A549 (cell line): ENCODE data around the gene RUSC1. TPM values are rescaled to one million over a fixed set of nuclear protein-coding genes. Genes with fewer than 3 reads are reported as not detected.

ENCODE experiments used
- ATAC-seq, 2 experiments: fragments of 200-7000 bp in 1 of 2; fragments of >200 bp in 1 of 2; cut with Nextera tagmentation in 1 of 2; cut with Tn5 transposase in 1 of 2; 3 replicates each; pipeline versions ENCODE4 v1.8.0 to v1.9.1; 2018 to 2020; ENCODE audit warnings: mild to moderate bottlenecking in 1 of 2, moderate library complexity in 1 of 2
- CTCF ChIA-PET: fragments of 300-600 bp; sonication (Branson Sonifier 250); formaldehyde crosslinking; extraction: SDS; loops from one replicate; lab custom pipeline; 2021; ENCODE audit warnings: antibody characterized with exemption, inconsistent platforms; lab: Yijun Ruan, JAX
- POLR2A ChIA-PET: fragments of 350-600 bp; formaldehyde crosslinking; extraction: SDS; loops from one replicate; lab custom pipeline; 2021; ENCODE audit warnings: antibody characterized with exemption, inconsistent platforms; lab: Yijun Ruan, JAX
- DNase-seq, 2 experiments: peaks; one replicate each; pipeline versions ENCODE4 v3.0.0 to v3.0.0-alpha.2; 2011 to 2016; ENCODE audit warnings: low read depth in 1 of 2, low spot score in 1 of 2
- FAIRE-seq: peaks from 2 replicates; lab custom pipeline; 2011; peaks lifted over from hg19 to GRCh38; lab: Jason Lieb, UNC
- H3K27ac ChIP-seq, 2 experiments: fragments of >200 bp; sonication (Bioruptor Twin); formaldehyde crosslinking; 3 replicates each; pipeline ENCODE4 v1.5.1; 2016 to 2017
- H3K4me1 ChIP-seq: fragments of >200 bp; sonication (Bioruptor Twin); formaldehyde crosslinking; 3 replicates; pipeline ENCODE4 v1.6.1; 2016
- H3K4me2 ChIP-seq: fragments of >200 bp; sonication (Bioruptor Twin); formaldehyde crosslinking; 3 replicates; pipeline ENCODE4 v1.6.1; 2016
- H3K4me3 ChIP-seq: fragments of >200 bp; sonication (Bioruptor Twin); formaldehyde crosslinking; 3 replicates; pipeline ENCODE4 v1.5.1; 2016
- H3K9me3 ChIP-seq: fragments of >200 bp; sonication (Bioruptor Twin); formaldehyde crosslinking; 3 replicates; pipeline ENCODE4 v1.6.1; 2016
- BHLHE40 ChIP-seq: IDR thresholded peaks from 2 replicates; pipeline ENCODE4 v1.6.1; 2012; ENCODE audit warnings: low read depth, low read length, inconsistent platforms
- CHD2 ChIP-seq: fragments of 150-350 bp; IDR thresholded peaks from 2 replicates; pipeline ENCODE4 v1.6.1; 2014; ENCODE audit warnings: low read length; ENCODE audit not compliant: partially characterized antibody
- EP300 ChIP-seq, 2 experiments: fragments of >200 bp; sonication (Bioruptor Twin); formaldehyde crosslinking; IDR thresholded peaks; 2 replicates in 1 of 2; 3 replicates in 1 of 2; pipeline ENCODE4 v1.6.1; 2016 to 2017
- ESRRA ChIP-seq: fragments of 150-350 bp; IDR thresholded peaks from 2 replicates; pipeline ENCODE4 v1.6.1; 2014; ENCODE audit warnings: mild to moderate bottlenecking, low read length, borderline replicate concordance
- GATA3 ChIP-seq: IDR thresholded peaks from 2 replicates; pipeline ENCODE4 v1.6.1; 2012; ENCODE audit warnings: borderline replicate concordance
- HDAC2 ChIP-seq: fragments of 200-600 bp; sonication (generic); IDR thresholded peaks from 2 replicates; pipeline ENCODE4 v1.6.1; 2016
- HOXA7 ChIP-seq: fragments of 250-450 bp; sonication (Bioruptor Pico); IDR thresholded peaks from 2 replicates; pipeline ENCODE4 v1.5.0; 2020; ENCODE audit warnings: mild to moderate bottlenecking, moderate library complexity
- HOXB13 ChIP-seq: fragments of 250-450 bp; sonication (Bioruptor Pico); IDR thresholded peaks from 2 replicates; pipeline ENCODE4 v1.5.0; 2020; ENCODE audit warnings: low read depth, mild to moderate bottlenecking, moderate library complexity
- HOXB5 ChIP-seq: fragments of 250-450 bp; sonication (Bioruptor Pico); IDR thresholded peaks from 2 replicates; pipeline ENCODE4 v1.5.0; 2020; ENCODE audit warnings: mild to moderate bottlenecking, moderate library complexity
- KDM5A ChIP-seq: fragments of 200-600 bp; sonication (generic); IDR thresholded peaks from 2 replicates; pipeline ENCODE4 v1.6.1; 2016; ENCODE audit warnings: antibody characterized with exemption, mild to moderate bottlenecking
- NFE2L2 ChIP-seq: fragments of 150-350 bp; conservative IDR thresholded peaks from 2 replicates; pipeline ENCODE4 v1.6.1; 2014; ENCODE audit warnings: low read length
- NPAS2 ChIP-seq: fragments of 250-450 bp; sonication (Bioruptor Pico); IDR thresholded peaks from 2 replicates; pipeline ENCODE4 v1.8.0; 2022; ENCODE audit warnings: mild to moderate bottlenecking, moderate library complexity, borderline replicate concordance
- NR3C1 ChIP-seq: fragments of >200 bp; sonication (Bioruptor Twin); formaldehyde crosslinking; IDR thresholded peaks from 3 replicates; pipeline ENCODE4 v1.6.1; 2017
- PHF8 ChIP-seq: fragments of 200-600 bp; sonication (generic); IDR thresholded peaks from 2 replicates; pipeline ENCODE4 v1.6.1; 2016; ENCODE audit warnings: low read depth, mild to moderate bottlenecking, antibody characterized with exemption, moderate library complexity, borderline replicate concordance
- POLR2A ChIP-seq: IDR thresholded peaks from 2 replicates; pipeline ENCODE4 v1.6.1; 2012; ENCODE audit warnings: mild to moderate bottlenecking, low read length
- POLR2AphosphoS2 ChIP-seq: conservative IDR thresholded peaks from 2 replicates; pipeline ENCODE4 v1.6.1; 2012; ENCODE audit warnings: low read length, improper control_type of control experiment, inconsistent platforms
- RFX5 ChIP-seq: fragments of 450-650 bp; IDR thresholded peaks from 2 replicates; pipeline ENCODE4 v1.7.1; 2014; ENCODE audit warnings: antibody characterized with exemption, mild to moderate bottlenecking, moderate library complexity
- SMC3 ChIP-seq: fragments of >200 bp; sonication (Bioruptor Twin); formaldehyde crosslinking; IDR thresholded peaks from 3 replicates; pipeline ENCODE4 v1.6.1; 2018; ENCODE audit warnings: inconsistent platforms
- ZFP36 ChIP-seq: fragments of 450-650 bp; IDR thresholded peaks from 2 replicates; pipeline ENCODE4 v1.6.1; 2014; ENCODE audit warnings: borderline replicate concordance; ENCODE audit not compliant: partially characterized antibody
- ZNF302 ChIP-seq: fragments of 250-450 bp; sonication (Bioruptor Pico); IDR thresholded peaks from 2 replicates; pipeline ENCODE4 v1.9.0; 2021; ENCODE audit warnings: inconsistent platforms, mild to moderate bottlenecking, moderate library complexity
- WGBS: methylation state at CpG from one replicate; pipeline ENCODE4 v1.1.6; 2017; ENCODE audit errors: missing lambda C conversion rate; 5-methylcytosine and 5-hydroxymethylcytosine counted together
- polyA plus RNA-seq, 4 experiments: library from polyadenylated mRNA; depleted of rRNA in 3 of 4; stranded (reverse); fragments of >200 nt; fragmentation: RNase III in 1 of 4; extraction: RNeasy Plus Mini Kit Qiagen cat#74134 plus additional on column Dnase treatment in 1 of 4; gene quantifications; 2 replicates in 3 of 4; 3 replicates in 1 of 4; pipeline ENCODE4 v1.2.3, GENCODE V29; 2011 to 2017
- TF ChIP-seq, protein P1 (sequence below): fragments of 250-450 bp; sonication (Bioruptor Pico); IDR thresholded peaks from 2 replicates; pipeline ENCODE4 v1.5.0; 2020; ENCODE audit warnings: low read depth, mild to moderate bottlenecking, moderate library complexity
- TF ChIP-seq, protein P2 (sequence below): IDR thresholded peaks from 2 replicates; pipeline ENCODE4 v1.6.1; 2012; ENCODE audit warnings: low read depth, borderline replicate concordance
- TF ChIP-seq, protein P3 (sequence below): IDR thresholded peaks from 2 replicates; pipeline ENCODE4 v1.6.1; 2012
- TF ChIP-seq, protein P4 (sequence below): fragments of 200-600 bp; sonication (generic); IDR thresholded peaks from 2 replicates; pipeline ENCODE4 v1.6.1; 2016; ENCODE audit warnings: antibody characterized with exemption, mild to moderate bottlenecking, moderate library complexity
- TF ChIP-seq, protein P5 (sequence below): fragments of >200 bp; sonication (Bioruptor Twin); formaldehyde crosslinking; IDR thresholded peaks from 3 replicates; pipeline ENCODE4 v1.6.1; 2016
- TF ChIP-seq, protein P6 (sequence below): fragments of 450-650 bp; IDR thresholded peaks from 2 replicates; pipeline ENCODE4 v1.6.1; 2014; ENCODE audit warnings: antibody characterized with exemption

RUSC1 gene
- polyA plus RNA-seq, 2 of the 4 experiments (the other 2 are of a cell fraction): 27.8 to 32.2 TPM

DNA sequence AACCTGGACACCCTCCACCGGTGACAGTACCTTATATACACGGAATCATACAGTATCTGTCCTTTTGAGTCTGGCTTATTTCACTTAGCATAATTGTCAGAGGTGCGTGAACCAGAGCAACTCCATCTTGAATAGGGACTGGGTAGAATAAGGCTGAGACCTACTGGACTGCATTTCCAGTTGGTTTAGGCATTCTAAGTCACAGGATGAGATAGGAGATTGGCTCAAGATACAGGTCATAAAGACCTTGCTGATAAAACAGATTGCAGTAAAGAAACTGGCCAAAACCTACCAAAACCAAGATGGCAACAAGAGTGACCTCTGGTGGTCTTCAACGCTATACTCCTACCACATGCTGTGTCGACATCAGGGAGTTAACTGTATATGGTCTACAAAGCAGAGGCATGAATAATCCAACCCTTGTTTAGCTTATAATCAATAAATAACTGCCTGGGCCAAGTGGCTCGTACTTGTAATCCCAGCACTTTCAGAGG lies 13.4 kb upstream of the RUSC1 start (continued):
- TF ChIP-seq, protein P1, sequence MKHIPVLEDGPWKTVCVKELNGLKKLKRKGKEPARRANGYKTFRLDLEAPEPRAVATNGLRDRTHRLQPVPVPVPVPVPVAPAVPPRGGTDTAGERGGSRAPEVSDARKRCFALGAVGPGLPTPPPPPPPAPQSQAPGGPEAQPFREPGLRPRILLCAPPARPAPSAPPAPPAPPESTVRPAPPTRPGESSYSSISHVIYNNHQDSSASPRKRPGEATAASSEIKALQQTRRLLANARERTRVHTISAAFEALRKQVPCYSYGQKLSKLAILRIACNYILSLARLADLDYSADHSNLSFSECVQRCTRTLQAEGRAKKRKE: no peak
- no peak for TF ChIP-seq ZNF302 (CRISPR knock-in tag)
- TF ChIP-seq HOXA7 (CRISPR knock-in tag): no peak
- TF ChIP-seq, protein P2, sequence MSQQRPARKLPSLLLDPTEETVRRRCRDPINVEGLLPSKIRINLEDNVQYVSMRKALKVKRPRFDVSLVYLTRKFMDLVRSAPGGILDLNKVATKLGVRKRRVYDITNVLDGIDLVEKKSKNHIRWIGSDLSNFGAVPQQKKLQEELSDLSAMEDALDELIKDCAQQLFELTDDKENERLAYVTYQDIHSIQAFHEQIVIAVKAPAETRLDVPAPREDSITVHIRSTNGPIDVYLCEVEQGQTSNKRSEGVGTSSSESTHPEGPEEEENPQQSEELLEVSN: no peak
- no peak for TF ChIP-seq HOXB5 (CRISPR knock-in tag)
- TF ChIP-seq, protein P3, sequence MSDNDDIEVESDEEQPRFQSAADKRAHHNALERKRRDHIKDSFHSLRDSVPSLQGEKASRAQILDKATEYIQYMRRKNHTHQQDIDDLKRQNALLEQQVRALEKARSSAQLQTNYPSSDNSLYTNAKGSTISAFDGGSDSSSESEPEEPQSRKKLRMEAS: no peak
- no peak for TF ChIP-seq ESRRA

DNA sequence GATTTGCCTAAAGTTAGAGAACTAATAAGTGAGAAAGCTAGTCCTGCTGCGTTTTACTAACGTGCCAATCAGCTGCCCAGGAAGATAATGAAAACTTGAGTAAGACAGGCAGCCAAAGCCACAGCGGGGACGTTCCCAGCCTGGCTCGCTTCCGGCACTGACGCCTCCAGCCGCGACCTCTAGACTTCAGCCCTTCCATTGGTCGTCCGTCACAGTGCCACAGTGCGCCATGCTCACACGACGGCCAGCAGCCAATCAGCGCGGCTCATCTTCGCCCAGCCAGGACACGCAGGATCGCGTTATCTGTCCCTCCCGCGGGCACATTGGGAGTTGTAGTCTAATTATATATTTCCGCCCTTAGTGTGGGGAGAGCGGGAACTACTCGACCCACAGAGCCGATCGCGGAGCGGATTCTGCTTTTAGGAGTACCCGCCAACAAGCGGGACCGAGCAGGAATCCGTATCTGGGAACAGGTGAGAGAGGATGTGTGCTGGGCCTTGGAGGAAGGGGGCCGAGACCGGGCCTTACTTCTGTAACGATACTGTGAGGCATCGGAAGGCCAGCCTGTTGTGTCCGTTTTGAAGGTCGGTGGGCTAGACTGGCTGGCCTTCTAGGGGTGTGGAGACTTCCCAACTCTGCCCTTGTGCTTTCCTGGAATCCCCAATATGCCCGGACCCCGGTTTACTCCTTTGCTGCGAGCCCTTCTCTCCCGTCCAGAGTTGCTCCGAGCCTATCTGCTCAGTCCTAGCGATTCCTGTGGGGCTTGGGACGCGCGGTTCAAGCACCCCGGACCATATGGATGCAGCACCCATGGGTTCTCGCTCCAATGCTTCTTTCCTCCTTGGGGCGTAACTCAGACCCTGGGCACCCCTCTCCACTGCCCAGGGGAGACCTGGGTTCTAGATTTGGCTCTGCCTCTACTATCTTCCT lies 11.9 kb upstream of the RUSC1 start, which contains the start of gene FDPS:
TSS of gene FDPS (plus strand) at position 374 of the 930 bp plus-strand sequence. CDS start 924 bp downstream, outside the sequence.
- no peaks in the 10 kb centered on the region for H3K9me3 ChIP-seq
- 2% methylated on average over 51 of the region's 51 CpGs for WGBS
- ATAC-seq (peak; percentile 98), DNase-seq (peak; percentile 98 to 99), FAIRE-seq (peak; percentile 43)
- H3K4me3 ChIP-seq: peak within 1 kb of the TSS; percentile 97
- TF ChIP-seq NFE2L2: no peak
- TF ChIP-seq, protein P4, sequence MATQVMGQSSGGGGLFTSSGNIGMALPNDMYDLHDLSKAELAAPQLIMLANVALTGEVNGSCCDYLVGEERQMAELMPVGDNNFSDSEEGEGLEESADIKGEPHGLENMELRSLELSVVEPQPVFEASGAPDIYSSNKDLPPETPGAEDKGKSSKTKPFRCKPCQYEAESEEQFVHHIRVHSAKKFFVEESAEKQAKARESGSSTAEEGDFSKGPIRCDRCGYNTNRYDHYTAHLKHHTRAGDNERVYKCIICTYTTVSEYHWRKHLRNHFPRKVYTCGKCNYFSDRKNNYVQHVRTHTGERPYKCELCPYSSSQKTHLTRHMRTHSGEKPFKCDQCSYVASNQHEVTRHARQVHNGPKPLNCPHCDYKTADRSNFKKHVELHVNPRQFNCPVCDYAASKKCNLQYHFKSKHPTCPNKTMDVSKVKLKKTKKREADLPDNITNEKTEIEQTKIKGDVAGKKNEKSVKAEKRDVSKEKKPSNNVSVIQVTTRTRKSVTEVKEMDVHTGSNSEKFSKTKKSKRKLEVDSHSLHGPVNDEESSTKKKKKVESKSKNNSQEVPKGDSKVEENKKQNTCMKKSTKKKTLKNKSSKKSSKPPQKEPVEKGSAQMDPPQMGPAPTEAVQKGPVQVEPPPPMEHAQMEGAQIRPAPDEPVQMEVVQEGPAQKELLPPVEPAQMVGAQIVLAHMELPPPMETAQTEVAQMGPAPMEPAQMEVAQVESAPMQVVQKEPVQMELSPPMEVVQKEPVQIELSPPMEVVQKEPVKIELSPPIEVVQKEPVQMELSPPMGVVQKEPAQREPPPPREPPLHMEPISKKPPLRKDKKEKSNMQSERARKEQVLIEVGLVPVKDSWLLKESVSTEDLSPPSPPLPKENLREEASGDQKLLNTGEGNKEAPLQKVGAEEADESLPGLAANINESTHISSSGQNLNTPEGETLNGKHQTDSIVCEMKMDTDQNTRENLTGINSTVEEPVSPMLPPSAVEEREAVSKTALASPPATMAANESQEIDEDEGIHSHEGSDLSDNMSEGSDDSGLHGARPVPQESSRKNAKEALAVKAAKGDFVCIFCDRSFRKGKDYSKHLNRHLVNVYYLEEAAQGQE: peak; percentile 77
- TF ChIP-seq NR3C1: no peak
- no peak for TF ChIP-seq SMC3
- TF ChIP-seq KDM5A: 0 out of 2 replicates have a peak, but pooled peaks have one; percentile 36
- no peak for TF ChIP-seq NPAS2 (CRISPR knock-in tag)
- TF ChIP-seq POLR2AphosphoS2: 0 out of 2 replicates have a peak, but pooled peaks have one; percentile 15
- TF ChIP-seq, protein P3: no peak; the same call in 1 of the 2 replicates
- TF ChIP-seq GATA3: no peak; the same call in 1 of the 2 replicates
- TF ChIP-seq, protein P5, sequence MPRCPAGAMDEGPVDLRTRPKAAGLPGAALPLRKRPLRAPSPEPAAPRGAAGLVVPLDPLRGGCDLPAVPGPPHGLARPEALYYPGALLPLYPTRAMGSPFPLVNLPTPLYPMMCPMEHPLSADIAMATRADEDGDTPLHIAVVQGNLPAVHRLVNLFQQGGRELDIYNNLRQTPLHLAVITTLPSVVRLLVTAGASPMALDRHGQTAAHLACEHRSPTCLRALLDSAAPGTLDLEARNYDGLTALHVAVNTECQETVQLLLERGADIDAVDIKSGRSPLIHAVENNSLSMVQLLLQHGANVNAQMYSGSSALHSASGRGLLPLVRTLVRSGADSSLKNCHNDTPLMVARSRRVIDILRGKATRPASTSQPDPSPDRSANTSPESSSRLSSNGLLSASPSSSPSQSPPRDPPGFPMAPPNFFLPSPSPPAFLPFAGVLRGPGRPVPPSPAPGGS: peak; percentile 56; the same call in 1 of the 3 replicates
- TF ChIP-seq EP300 (IDR thresholded peaks at IDR 0.05): no peak
- TF ChIP-seq, protein P6, sequence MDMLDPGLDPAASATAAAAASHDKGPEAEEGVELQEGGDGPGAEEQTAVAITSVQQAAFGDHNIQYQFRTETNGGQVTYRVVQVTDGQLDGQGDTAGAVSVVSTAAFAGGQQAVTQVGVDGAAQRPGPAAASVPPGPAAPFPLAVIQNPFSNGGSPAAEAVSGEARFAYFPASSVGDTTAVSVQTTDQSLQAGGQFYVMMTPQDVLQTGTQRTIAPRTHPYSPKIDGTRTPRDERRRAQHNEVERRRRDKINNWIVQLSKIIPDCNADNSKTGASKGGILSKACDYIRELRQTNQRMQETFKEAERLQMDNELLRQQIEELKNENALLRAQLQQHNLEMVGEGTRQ: peak; percentile 83
- peak; percentile 80 for TF ChIP-seq CHD2
- no peak for TF ChIP-seq BHLHE40
- peak; percentile 74 for TF ChIP-seq POLR2A
- no peak for TF ChIP-seq HDAC2
- 0 out of 2 replicates have a peak, but pooled peaks have one; percentile 51 for TF ChIP-seq RFX5
- TF ChIP-seq PHF8: peak; percentile 64
- no peak for TF ChIP-seq HOXB13
- TF ChIP-seq ZFP36: no peak
- CTCF ChIA-PET: interaction anchor here (0.6 to 7.1 kb wide), 11 partner anchors 14 to 287 kb away, joined by 3 to 54 read pairs (median 5); partner anchors contain the start of gene MTX1
- peak within 1 kb of the TSS; percentile 100 for H3K4me2 ChIP-seq
- peaks cover 27% of the 10 kb centered on the region for H3K4me1 ChIP-seq
- POLR2A ChIA-PET: interaction anchor here (0.5 to 1.0 kb wide), 4 partner anchors 30 to 47 kb away, joined by 3 to 7 read pairs (median 3); partner anchors contain the start of gene SCAMP3
- peak within 1 kb of the TSS; percentile 93 to 95 for H3K27ac ChIP-seq
